Measurements from ENCODE around the gene PTH1R.

- TF ChIP-seq CTCF (IDR thresholded peaks at IDR 0.05) (no peak), ZFX (IDR thresholded peaks at IDR 0.05; ENCODE audit: borderline replicate concordance) (no peak)
Measured at GRCh38 chr3:46918202-46918601, 40.7 kb downstream of the PTH1R start.

Measured in 22Rv1 (cell line).